Ovary (tissue), 9 donors: Measurements from ENCODE around the gene IRF2BPL. TPM values are rescaled to one million over a fixed set of nuclear protein-coding genes. Genes with fewer than 3 reads are reported as not detected.

Experiments used
- DNase-seq, 5 donors: peaks; one replicate each; pipeline ENCODE4 v3.0.0-alpha.2; 2019 to 2020
- H3K27ac ChIP-seq, 2 donors: fragments of 200-600 bp; one replicate each; pipeline versions ENCODE4 v1.5.1 to v1.8.0; 2019 to 2022
- H3K27me3 ChIP-seq: fragments of 200-600 bp; one replicate; pipeline ENCODE4 v1.8.0; 2022
- H3K36me3 ChIP-seq: fragments of 200-600 bp; sonication (generic); one replicate; pipeline ENCODE4 v1.5.1; 2019
- H3K4me1 ChIP-seq: one replicate; pipeline ENCODE4 v1.8.1; 2013; ENCODE audit warnings: mild to moderate bottlenecking, moderate library complexity; ENCODE audit not compliant: insufficient read depth
- H3K4me3 ChIP-seq: fragments of 200-600 bp; sonication (generic); one replicate; pipeline ENCODE4 v1.5.1; 2017
- H3K9me3 ChIP-seq, 2 donors: fragments of 200-600 bp in 1 of 2; sonication (generic) in 1 of 2; one replicate each; pipeline versions ENCODE4 v1.5.1 to v1.8.1; 2013 to 2019; ENCODE audit warnings: mild to moderate bottlenecking in 1 of 2, moderate library complexity in 1 of 2
- CTCF ChIP-seq, 3 donors: fragments of 450-650 bp in 2 of 3; fragments of 200-600 bp in 1 of 3; IDR thresholded peaks; one replicate each; pipeline versions ENCODE4 v1.5.1 to v1.8.0; 2016 to 2022; ENCODE audit warnings: antibody characterized with exemption in 3 of 3, mild to moderate bottlenecking in 1 of 3
- EP300 ChIP-seq: sonication (generic); formaldehyde crosslinking; IDR thresholded peaks from one replicate; pipeline ENCODE4 v1.6.1; 2017; ENCODE audit warnings: antibody characterized with exemption
- POLR2A ChIP-seq: fragments of 450-650 bp; IDR thresholded peaks from one replicate; pipeline ENCODE4 v1.6.1; 2017; ENCODE audit warnings: antibody characterized with exemption, mild to moderate bottlenecking, moderate library complexity
- WGBS, 3 donors: extraction: QIAGEN DNeasy Blood & Tissue Kit in 1 of 3; methylation state at CpG; one replicate each; pipeline versions ENCODE4 v1.1.5 to v1.1.7; 2013 to 2017; 5-methylcytosine and 5-hydroxymethylcytosine counted together
- intact Hi-C, 4 donors: fragments of 100-400 bp; cut with DNase I; formaldehyde crosslinking; loops; one replicate each; pipeline versions ENCODE4 v1.11.0 to v1.15.1; 2022 to 2023
- polyA plus RNA-seq, 2 donors: library from polyadenylated mRNA; stranded (reverse); fragments of 200-250 nt in 1 of 2; fragments of 350-450 nt in 1 of 2; fragmentation: Illumina TruSeq in 1 of 2; extraction: RNeasy Lipid Tissue Mini Kit (QIAGEN cat#74804) in 1 of 2; gene quantifications; one replicate each; pipeline ENCODE4 v1.2.3, GENCODE V29; 2013 to 2014
- total RNA-seq, 7 donors: library from RNA; depleted of rRNA in 2 of 7; stranded (reverse); fragments of >200 nt in 2 of 7; fragmentation: NEBNext Ultra II Directional in 3 of 7; extraction: Animal tissue kit (Norgen Biotek cat#: 25700) in 3 of 7; gene quantifications; one replicate each; pipeline versions ENCODE4 v1.1.0 to v1.2.4, GENCODE V29; 2016 to 2023
- donor health status: DM: no; HTN: no; CAD: no; lungs with moderate emphysema.
- donor health status: DM: no; HTN: no; CAD: no.
- donor health status: Bipolar disorder and iron deficiency.
- donor health status: DM: yes; HTN: yes; CAD: no.
- donor health status: DM: no; HTN: no; CAD: no.
- donor health status: DM: yes; HTN: yes; CAD: no.

Gene IRF2BPL
- total and polyA plus RNA-seq, 9 donors, result 14.1 to 126 (median 78.1) TPM

- intact Hi-C loops, result no loop called here
- no peak overlapping the region for H3K27ac ChIP-seq
- peak in 4 of 5 donors; percentile 35 to 61 (median 50) for DNase-seq
Measured at GRCh38 chr14:76977793-76978720, 50.5 kb downstream of the IRF2BPL start.

DNA sequence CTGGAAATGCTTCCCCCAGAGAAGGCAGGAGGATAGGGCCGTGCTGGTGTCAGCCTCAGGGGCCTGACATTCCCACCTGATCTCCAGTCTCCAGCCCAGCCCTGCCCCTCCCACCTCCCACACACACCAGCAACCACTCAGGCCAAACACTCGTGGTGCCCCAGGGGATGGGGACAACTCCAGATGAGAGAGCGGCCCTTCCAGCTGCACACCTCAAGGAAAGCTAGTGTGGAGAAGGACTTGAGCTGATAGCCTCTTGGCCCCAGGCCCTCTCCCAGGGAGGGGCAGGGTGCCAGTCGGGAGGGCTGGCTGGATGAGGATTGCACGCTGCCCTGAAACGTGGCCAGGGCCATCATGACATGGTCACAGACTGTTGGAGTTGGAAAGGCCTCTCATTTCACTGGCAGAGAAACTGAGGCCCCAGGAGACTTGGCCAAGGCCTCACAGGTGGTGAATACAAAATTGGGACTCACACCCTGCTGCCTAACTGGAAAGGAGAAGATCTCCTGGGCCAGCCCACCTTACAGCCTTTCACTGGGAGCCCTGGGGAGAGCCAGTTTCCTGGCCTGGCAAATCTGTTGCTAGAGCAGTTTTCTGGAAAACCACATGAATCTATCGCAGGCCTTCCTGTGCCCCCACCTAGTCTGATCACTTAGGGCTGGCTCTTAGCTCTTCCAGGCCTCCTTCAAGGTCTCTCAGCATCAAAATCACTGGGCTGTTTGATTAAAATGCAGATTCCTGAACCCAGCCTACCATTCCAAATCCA is 52.1 kb downstream of the IRF2BPL start:
- TF ChIP-seq CTCF (IDR thresholded peaks at IDR 0.05) (no peak), POLR2A (no peak), EP300 (no peak)

More at GRCh38 chr14:76977793-76978720, 50.5 kb downstream of the IRF2BPL start:
- TF ChIP-seq CTCF (IDR thresholded peaks at IDR 0.05) (no peak), EP300 (no peak), POLR2A (no peak)
- no peaks in the 10 kb centered on the region for H3K36me3 ChIP-seq
- H3K4me3 ChIP-seq, result no peak overlapping the region
- no peaks in the 10 kb centered on the region for H3K9me3 ChIP-seq
- 57 to 65% (median 58%) methylated on average over 15 of the region's 15 CpGs for WGBS, 3 donors
- no peaks in the 10 kb centered on the region for H3K27me3 ChIP-seq
- peaks cover 3% of the 10 kb centered on the region for H3K4me1 ChIP-seq

GRCh38 chr14:76975812-76976211 is 52.7 kb downstream of the IRF2BPL start:
- no peaks in the 10 kb centered on the region for H3K9me3 ChIP-seq
- 70 to 81% (median 73%) methylated on average over 4 of the region's 4 CpGs for WGBS, 3 donors
- intact Hi-C loops, result no loop called here
- no peak overlapping the region for H3K27ac ChIP-seq
- no peak for DNase-seq
- H3K4me3 ChIP-seq, result no peak overlapping the region
- TF ChIP-seq POLR2A, result no peak
- no peak for TF ChIP-seq CTCF (IDR thresholded peaks at IDR 0.05)
- TF ChIP-seq EP300, result no peak
- H3K4me1 ChIP-seq, result peaks cover 3% of the 10 kb centered on the region
- no peaks in the 10 kb centered on the region for H3K36me3 ChIP-seq
- no peaks in the 10 kb centered on the region for H3K27me3 ChIP-seq

More for the DNA sequence above, 52.1 kb downstream of the IRF2BPL start:
- Histone ChIP-seq H3K9me3 (no peaks in the 10 kb centered on the region), H3K27me3 (no peaks in the 10 kb centered on the region), H3K4me1 (peaks cover 3% of the 10 kb centered on the region), H3K27ac (no peak overlapping the region), H3K4me3 (no peak overlapping the region), H3K36me3 (no peaks in the 10 kb centered on the region)
- 68 to 77% (median 74%) methylated on average over 7 of the region's 7 CpGs for WGBS, 3 donors
- DNase-seq, result no peak
- intact Hi-C loops, result no loop called here

GRCh38 chr14:76975051-76975450 is 53.5 kb downstream of the IRF2BPL start:
- 84 to 92% (median 92%) methylated on average over 8 of the region's 8 CpGs for WGBS, 3 donors
- Histone ChIP-seq H3K4me3 (no peak overlapping the region), H3K27ac (no peak overlapping the region), H3K27me3 (no peaks in the 10 kb centered on the region), H3K36me3 (no peaks in the 10 kb centered on the region), H3K4me1 (peaks cover 3% of the 10 kb centered on the region), H3K9me3 (no peaks in the 10 kb centered on the region)
- intact Hi-C loops, result no loop called here
- DNase-seq, result no peak
- no peak for TF ChIP-seq CTCF (IDR thresholded peaks at IDR 0.05)

Other genes with a start within 250 kb of the IRF2BPL start
- gene ANGEL1, start 215.8 kb downstream of the IRF2BPL start, total RNA-seq, result 10 to 100 TPM; 13.9 to 24.4 (median 19.4) TPM
- gene ANGEL1, start 215.8 kb downstream of the IRF2BPL start, polyA plus RNA-seq, result 10 to 100 TPM; 13.8 to 26.0 TPM
- gene LRRC74A, start 202.3 kb downstream of the IRF2BPL start, total RNA-seq, result under 1 TPM in 1 of 7 donors, not detected in 6; 0.12 TPM
- under 1 TPM in 1 of 2 donors, not detected in 1; 0.10 TPM for gene LRRC74A, start 202.3 kb downstream of the IRF2BPL start, polyA plus RNA-seq
- gene CIPC, start 69.5 kb upstream of the IRF2BPL start, total RNA-seq, result 10 to 100 TPM; 13.7 to 32.4 (median 22.2) TPM
- 10 to 100 TPM in 1 of 2 donors, 1 to 10 TPM in 1; 7.0 to 10.4 TPM for gene CIPC, start 69.5 kb upstream of the IRF2BPL start, polyA plus RNA-seq
- not detected for gene ZDHHC22, start 113.1 kb upstream of the IRF2BPL start, total RNA-seq
- gene ZDHHC22, start 113.1 kb upstream of the IRF2BPL start, polyA plus RNA-seq, result under 1 TPM in 1 of 2 donors, not detected in 1; 0.02 TPM
- under 1 TPM in 6 of 7 donors, not detected in 1; 0.23 to 0.77 (median 0.25) TPM for gene TMEM63C, start 153.1 kb upstream of the IRF2BPL start, total RNA-seq
- 1 to 10 TPM in 1 of 2 donors, under 1 TPM in 1; 0.16 to 1.7 TPM for gene TMEM63C, start 153.1 kb upstream of the IRF2BPL start, polyA plus RNA-seq
- gene NGB, start 242.5 kb upstream of the IRF2BPL start, total RNA-seq, result under 1 TPM in 1 of 7 donors, not detected in 6; 0.11 TPM
- under 1 TPM in 1 of 2 donors, not detected in 1; 0.04 TPM for gene NGB, start 242.5 kb upstream of the IRF2BPL start, polyA plus RNA-seq